ENCODE measurements around the gene XRCC3. TPM values are rescaled to one million over a fixed set of nuclear protein-coding genes. Genes with fewer than 3 reads are reported as not detected.

XRCC3 gene
- total and polyA plus RNA-seq, 2 of the 8 experiments (the other 6 are each of a cell fraction or from before 2014, with no cell fraction given) = 36.9 to 41.8 TPM

GRCh38 chr14:103723748-103724081, 8.5 kb upstream of the XRCC3 start:
- Histone ChIP-seq H3K4me1 (replicated peaks in 1 of 4; ENCODE audit: control insufficient read depth in 3 of 4, insufficient read depth in 4 of 4, low read length in 3 of 4) (peaks cover 0 to 3% (median 0%) of the 10 kb centered on the region in 4 experiments; a peak in 1 of 7 replicates), H2BK5ac (ENCODE audit: low read depth, low read length) (no peak overlapping the region), H3K4me2 (ENCODE audit: insufficient read depth in 1 of 2, low read depth in 2 of 2, low read length in 2 of 2) (no peak overlapping the region), H2BK12ac (ENCODE audit: low read depth, low read length) (no peak overlapping the region), H2BK15ac (ENCODE audit: low read length) (no peak overlapping the region), H3K14ac (ENCODE audit: insufficient read length) (no peak overlapping the region), H3K9ac (replicated peaks in 1 of 4; ENCODE audit: extremely low read depth in 1 of 4, low read depth in 3 of 4, low read length in 3 of 4) (no peak overlapping the region), H3K79me1 (ENCODE audit: low read depth, low read length) (peaks cover 19% of the 10 kb centered on the region), H4K5ac (ENCODE audit: insufficient read length, low read depth, low read length) (no peak overlapping the region), H2BK20ac (ENCODE audit: low read length) (no peak overlapping the region), H4K8ac (ENCODE audit: extremely low read depth, insufficient read depth, low read length) (no peak overlapping the region), H3K9me3 (ENCODE audit: insufficient read depth in 2 of 2, low read depth in 1 of 2, low read length in 1 of 2) (no peaks in the 10 kb centered on the region), H2AK5ac (ENCODE audit: low read depth, low read length) (no peak overlapping the region), H4K91ac (replicated peaks; ENCODE audit: insufficient read length, low read length) (no peak overlapping the region), H4K20me1 (replicated peaks in 1 of 2; ENCODE audit: control insufficient read depth in 1 of 2, insufficient read depth in 2 of 2, low read length in 2 of 2) (peaks cover 15 to 23% of the 10 kb centered on the region in 2 experiments), H3K27me3 (replicated peaks in 1 of 4; ENCODE audit: control insufficient read depth in 3 of 4, extremely low read depth in 1 of 4, insufficient read depth in 3 of 4, low read length in 3 of 4) (no peaks in the 10 kb centered on the region), H3K23ac (ENCODE audit: insufficient read length) (no peak overlapping the region), H3K27ac (ENCODE audit: low read depth, low read length) (no peak overlapping the region), H3K23me2 (ENCODE audit: low read depth, low read length) (no peaks in the 10 kb centered on the region), H3K36me3 (ENCODE audit: control insufficient read depth in 2 of 4, insufficient read depth in 4 of 4, low read length in 3 of 4) (peaks cover 2 to 6% (median 3%) of the 10 kb centered on the region in 4 experiments; a peak in 4 of 8 replicates), H3K4ac (replicated peaks; ENCODE audit: insufficient read length, low read depth, low read length) (no peak overlapping the region), H3K4me3 (ENCODE audit: extremely low read depth in 1 of 4, insufficient read depth in 2 of 4, low read depth in 3 of 4, low read length in 4 of 4) (no peak overlapping the region), H2AFZ (ENCODE audit: low read length) (no peak overlapping the region), H3K79me2 (ENCODE audit: control insufficient read depth in 1 of 2, insufficient read depth in 2 of 2, low read length in 2 of 2) (peaks cover 0 to 53% of the 10 kb centered on the region in 2 experiments; a peak in 2 of 4 replicates), H3K18ac (ENCODE audit: extremely low read depth, low read length) (no peak overlapping the region), H3K56ac (replicated peaks; ENCODE audit: insufficient read length, low read depth, low read length) (no peak overlapping the region), H2BK120ac (replicated peaks; ENCODE audit: low read depth, low read length) (no peak overlapping the region)
- POLR2A ChIA-PET (ENCODE audit: partially characterized antibody) = interaction anchor here (1.5 kb wide), 2 partner anchors 17 to 19 kb away, joined by 3 read pairs; no protein-coding TSS in a partner anchor
- TF ChIP-seq GTF2F1 (IDR thresholded peaks at IDR 0.05; ENCODE audit: borderline replicate concordance, low read depth, low read length) (no peak), JUND (IDR thresholded peaks at IDR 0.05; ENCODE audit: low read length) (no peak), YY1 (IDR thresholded peaks at IDR 0.05; ENCODE audit: low read depth, low read length) (no peak), SUZ12 (IDR thresholded peaks at IDR 0.05; ENCODE audit: low read length) (no peak), CHD2 (IDR thresholded peaks at IDR 0.05; ENCODE audit: low read length) (no peak)
- CTCF ChIA-PET (ENCODE audit: partially characterized antibody) = interaction anchor here (0.9 to 1.8 kb wide), 3 partner anchors 12 to 177 kb away, joined by 3 to 5 read pairs (median 3); no protein-coding TSS in a partner anchor
- FAIRE-seq (no peak), DNase-seq (ENCODE audit: low read depth in 1 of 2, low spot score in 2 of 2) (no peak)
- WGBS, 2 experiments (ENCODE audit: extremely low coverage in 1 of 2, insufficient coverage in 1 of 2, insufficient read length in 1 of 2, insufficient replicate concordance in 2 of 2, low coverage in 1 of 2, low lambda C conversion rate in 2 of 2, missing lambda C conversion rate in 1 of 2) = 88% methylated on average over 7 of the region's 7 CpGs; no CpG with 5 or more reads in 1 of the 2 experiments

Data from H1 (cell line).